K562 (cell line): ENCODE results near the gene SLC30A1. TPM values are rescaled to one million over a fixed set of nuclear protein-coding genes. Genes with fewer than 3 reads are reported as not detected.
"Not testable (repeated sequence)": the region's sequence is repeated elsewhere in the genome, so short reads cannot be mapped to it uniquely, and the experiment has no call there.

Experiments used
- ATAC-seq: fragments of 200-7000 bp; cut with Tn5 transposase; 3 replicates; pipeline ENCODE4 v1.9.1; 2020; ENCODE audit warnings: moderate library complexity
- BruUV-seq: library from RNA; stranded (reverse); fragments of 400-500 nt; replicated peaks from 2 replicates; lab custom pipeline; 2021; lab: Mats Ljungman, UMichigan
- CTCF ChIA-PET: fragments of 300-600 bp; formaldehyde crosslinking; extraction: SDS; loops from one replicate; lab custom pipeline; 2021; ENCODE audit warnings: low intra/inter-chr PET ratio; lab: Yijun Ruan, JAX
- POLR2A ChIA-PET: fragments of 300-600, 350-650 bp; sonication (Branson Sonifier 250); formaldehyde crosslinking; extraction: SDS; loops from one replicate; lab custom pipeline; 2021; ENCODE audit warnings: antibody characterized with exemption, inconsistent platforms; lab: Yijun Ruan, JAX
- DNase-seq, 4 experiments: peaks; one replicate each; pipeline versions ENCODE4 v3.0.0 to v3.0.0-alpha.2; 2011 to 2018; ENCODE audit warnings: low spot score in 3 of 4, mixed read lengths in 3 of 4; ENCODE audit errors: extremely low read depth in 1 of 4
- FAIRE-seq: peaks from 2 replicates; lab custom pipeline; 2011; peaks lifted over from hg19 to GRCh38; lab: Jason Lieb, UNC
- H2AFZ ChIP-seq: 2 replicates; pipeline ENCODE4 v1.6.0; 2011; ENCODE audit warnings: low read depth, low read length, control low read depth, inconsistent platforms
- H3K27ac ChIP-seq: fragments of 200-600 bp; 3 replicates; pipeline ENCODE4 v1.8.0; 2011; ENCODE audit warnings: low read depth, mild to moderate bottlenecking, control low read depth, inconsistent platforms, low read length, moderate library complexity, mixed read lengths; ENCODE audit errors: extremely low read depth
- H3K27me3 ChIP-seq, 2 experiments: fragments of 300-600 bp in 1 of 2; 2 replicates in 1 of 2; 3 replicates in 1 of 2; pipeline versions ENCODE4 v1.6.0 to v1.8.0; 2011; ENCODE audit warnings: inconsistent platforms in 2 of 2, low read length in 2 of 2, mild to moderate bottlenecking in 1 of 2, mixed read lengths in 1 of 2, moderate library complexity in 1 of 2; ENCODE audit not compliant: control insufficient read depth in 2 of 2, insufficient read depth in 2 of 2
- H3K36me3 ChIP-seq: fragments of 300-600 bp; 3 replicates; pipeline ENCODE4 v1.8.0; 2011; ENCODE audit warnings: mild to moderate bottlenecking, low read length, inconsistent platforms; ENCODE audit not compliant: control insufficient read depth, insufficient read depth
- H3K4me1 ChIP-seq, 2 experiments: fragments of 200-600 bp in 1 of 2; replicated peaks in 1 of 2; 2 replicates in 1 of 2; 3 replicates in 1 of 2; pipeline versions ENCODE4 v1.5.1 to v1.8.0; 2011; ENCODE audit warnings: inconsistent platforms in 2 of 2, low read length in 2 of 2, mild to moderate bottlenecking in 1 of 2, mixed read lengths in 1 of 2, moderate library complexity in 1 of 2; ENCODE audit not compliant: control insufficient read depth in 2 of 2, insufficient read depth in 2 of 2
- H3K4me2 ChIP-seq: 2 replicates; pipeline ENCODE4 v1.6.1; 2011; ENCODE audit warnings: low read length, control low read depth, inconsistent platforms, mixed read lengths; ENCODE audit not compliant: insufficient read depth
- H3K4me3 ChIP-seq: fragments of 200-600 bp; sonication (generic), shearing (Covaris generic); 2 replicates; pipeline ENCODE4 v1.5.1; 2016; ENCODE audit warnings: control low read depth, inconsistent platforms
- H3K79me2 ChIP-seq: fragments of 200-600 bp; 3 replicates; pipeline ENCODE4 v1.8.0; 2011; ENCODE audit warnings: low read length, inconsistent platforms; ENCODE audit not compliant: control insufficient read depth, insufficient read depth
- H3K9ac ChIP-seq, 2 experiments: 2 replicates each; pipeline versions ENCODE4 v1.6.0 to v1.6.1; 2011; ENCODE audit warnings: low read depth in 2 of 2, low read length in 2 of 2, control low read depth in 1 of 2, inconsistent platforms in 1 of 2, mild to moderate bottlenecking in 1 of 2, mixed read lengths in 1 of 2; ENCODE audit not compliant: insufficient read depth in 1 of 2
- H3K9me1 ChIP-seq: one replicate; pipeline ENCODE4 v1.6.0; 2011; ENCODE audit warnings: inconsistent platforms, mild to moderate bottlenecking, low read length, moderate library complexity; ENCODE audit not compliant: control insufficient read depth, insufficient read depth
- H3K9me3 ChIP-seq: replicated peaks from 2 replicates; pipeline ENCODE4 v1.5.1; 2011; ENCODE audit warnings: low read depth, low read length, inconsistent platforms; ENCODE audit not compliant: control insufficient read depth, insufficient read depth
- H4K20me1 ChIP-seq: replicated peaks from 2 replicates; pipeline ENCODE4 v1.6.1; 2011; ENCODE audit warnings: low read length, inconsistent platforms, mixed read lengths; ENCODE audit not compliant: control insufficient read depth, insufficient read depth
- CBX3 ChIP-seq, 2 experiments: IDR thresholded peaks; 1 replicate in 1 of 2; 2 replicates in 1 of 2; pipeline ENCODE4 v1.6.1; 2012; ENCODE audit warnings: inconsistent platforms in 2 of 2, low read length in 2 of 2, borderline replicate concordance in 1 of 2, control low read depth in 1 of 2
- TRIM24 ChIP-seq, 2 experiments: fragments of 450-650 bp; IDR thresholded peaks; 2 replicates each; pipeline ENCODE4 v1.6.1; 2016
- TRIM28 ChIP-seq: fragments of 450-650 bp; IDR thresholded peaks from 2 replicates; pipeline ENCODE4 v1.6.1; 2017
- ZEB2 ChIP-seq: fragments of 450-650 bp; IDR thresholded peaks from 2 replicates; pipeline ENCODE4 v1.6.1; 2016
- ZFP36 ChIP-seq: fragments of 150-350 bp; IDR thresholded peaks from 2 replicates; pipeline ENCODE4 v1.6.1; 2018; ENCODE audit warnings: low read length, low read depth; ENCODE audit not compliant: partially characterized antibody
- ZNF431 ChIP-seq: sonication (generic); formaldehyde crosslinking; IDR thresholded peaks from 2 replicates; pipeline ENCODE4 v1.8.0; 2022; ENCODE audit warnings: mild to moderate bottlenecking, missing genetic modification reagents
- WGBS: fragments of 100-300 bp; shearing (Covaris generic); methylation state at CpG from one replicate; pipeline ENCODE4 v1.1.6; 2016; ENCODE audit warnings: low coverage, mixed read lengths; ENCODE audit not compliant: insufficient coverage; ENCODE audit errors: missing lambda C conversion rate; 5-methylcytosine and 5-hydroxymethylcytosine counted together
- in situ Hi-C: fragments of 300-500 bp; cut with MboI; formaldehyde crosslinking; loops from 4 replicates; pipeline ENCODE4 v1.15.0; 2018; ENCODE audit warnings: inconsistent platforms, mixed read lengths
- intact Hi-C: fragments of 100-400 bp; cut with micrococcal nuclease; formaldehyde crosslinking; loops from 2 replicates; pipeline ENCODE4 v1.14.2; 2022
- polyA plus RNA-seq, 8 experiments: library from polyadenylated mRNA; depleted of rRNA in 4 of 8; stranded (reverse) in 5 of 8; unstranded in 3 of 8; fragments of >200 nt; fragmentation: Nextera tagmentation in 2 of 8; fragmentation: Illumina TruSeq in 1 of 8; extraction: Ambion mirVana in 2 of 8; extraction: Trizol in 1 of 8; gene quantifications; 2 replicates each; pipeline versions ENCODE4 v1.2.1 to v1.2.3, GENCODE V29; 2011 to 2014; ENCODE audit warnings: inconsistent platforms in 1 of 8, missing spikeins in 1 of 8
- total RNA-seq, 7 experiments: library from RNA; depleted of rRNA in 6 of 7; stranded (reverse); fragments of >200 nt in 6 of 7; fragmentation: Illumina TruSeq in 2 of 7; extraction: Trizol in 2 of 7; gene quantifications; 2 replicates each; pipeline versions ENCODE4 v1.2.1 to v1.2.3, GENCODE V29; 2011 to 2021; ENCODE audit warnings: low replicate concordance in 1 of 7
- TF ChIP-seq, protein P1 (sequence below): fragments of 150-350 bp; IDR thresholded peaks from 2 replicates; pipeline ENCODE4 v1.6.1; 2014; ENCODE audit warnings: low read depth, mild to moderate bottlenecking, low read length, borderline replicate concordance
- TF ChIP-seq, protein P2 (sequence below): fragments of 450-650 bp; IDR thresholded peaks from 2 replicates; pipeline ENCODE4 v1.6.1; 2018; ENCODE audit warnings: mild to moderate bottlenecking, low read depth; ENCODE audit not compliant: partially characterized antibody

SLC30A1 gene
- total and polyA plus RNA-seq, 9 of the 15 experiments (the other 6 are each of a cell fraction or from before 2014, with no cell fraction given): 4.1 to 14.4 (median 6.6) TPM

GRCh38 chr1:211540824-211541223 lies 38.1 kb downstream of the SLC30A1 start:
- POLR2A ChIA-PET: interaction anchor here (1.8 kb wide), 1 partner anchor 13 kb away, joined by 7 read pairs; no protein-coding TSS in a partner anchor
- H3K79me2 ChIP-seq, FAIRE-seq, H3K4me3 ChIP-seq, H2AFZ ChIP-seq, H3K4me2 ChIP-seq, H3K9me1 ChIP-seq, H3K27me3 ChIP-seq, H3K9ac ChIP-seq, intact Hi-C loops, in situ Hi-C loops: not testable (repeated sequence)
- WGBS: 14% methylated on average over 1 of the region's 1 CpG
- TF ChIP-seq, protein P1, sequence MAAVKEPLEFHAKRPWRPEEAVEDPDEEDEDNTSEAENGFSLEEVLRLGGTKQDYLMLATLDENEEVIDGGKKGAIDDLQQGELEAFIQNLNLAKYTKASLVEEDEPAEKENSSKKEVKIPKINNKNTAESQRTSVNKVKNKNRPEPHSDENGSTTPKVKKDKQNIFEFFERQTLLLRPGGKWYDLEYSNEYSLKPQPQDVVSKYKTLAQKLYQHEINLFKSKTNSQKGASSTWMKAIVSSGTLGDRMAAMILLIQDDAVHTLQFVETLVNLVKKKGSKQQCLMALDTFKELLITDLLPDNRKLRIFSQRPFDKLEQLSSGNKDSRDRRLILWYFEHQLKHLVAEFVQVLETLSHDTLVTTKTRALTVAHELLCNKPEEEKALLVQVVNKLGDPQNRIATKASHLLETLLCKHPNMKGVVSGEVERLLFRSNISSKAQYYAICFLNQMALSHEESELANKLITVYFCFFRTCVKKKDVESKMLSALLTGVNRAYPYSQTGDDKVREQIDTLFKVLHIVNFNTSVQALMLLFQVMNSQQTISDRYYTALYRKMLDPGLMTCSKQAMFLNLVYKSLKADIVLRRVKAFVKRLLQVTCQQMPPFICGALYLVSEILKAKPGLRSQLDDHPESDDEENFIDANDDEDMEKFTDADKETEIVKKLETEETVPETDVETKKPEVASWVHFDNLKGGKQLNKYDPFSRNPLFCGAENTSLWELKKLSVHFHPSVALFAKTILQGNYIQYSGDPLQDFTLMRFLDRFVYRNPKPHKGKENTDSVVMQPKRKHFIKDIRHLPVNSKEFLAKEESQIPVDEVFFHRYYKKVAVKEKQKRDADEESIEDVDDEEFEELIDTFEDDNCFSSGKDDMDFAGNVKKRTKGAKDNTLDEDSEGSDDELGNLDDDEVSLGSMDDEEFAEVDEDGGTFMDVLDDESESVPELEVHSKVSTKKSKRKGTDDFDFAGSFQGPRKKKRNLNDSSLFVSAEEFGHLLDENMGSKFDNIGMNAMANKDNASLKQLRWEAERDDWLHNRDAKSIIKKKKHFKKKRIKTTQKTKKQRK: 0 out of 2 replicates have a peak, but pooled peaks have one; percentile 27
- TF ChIP-seq ZNF431 (CRISPR knock-in tag) (peak; percentile 100), ZFP36 (peak; percentile 65), ZEB2 (peak; percentile 56; the same call in 1 of the 2 replicates), TRIM28 (peak; percentile 91), CBX3 (IDR thresholded peaks at IDR 0.05; ENCODE audit: borderline replicate concordance in 1 of 2, low read length in 2 of 2) (peak in 1 of 2 experiments; percentile 87; a peak in 1 of 3 replicates), TRIM24 (IDR thresholded peaks at IDR 0.05) (peak; percentile 48 to 55; a peak in 2 of 4 replicates)
- TF ChIP-seq, protein P2, sequence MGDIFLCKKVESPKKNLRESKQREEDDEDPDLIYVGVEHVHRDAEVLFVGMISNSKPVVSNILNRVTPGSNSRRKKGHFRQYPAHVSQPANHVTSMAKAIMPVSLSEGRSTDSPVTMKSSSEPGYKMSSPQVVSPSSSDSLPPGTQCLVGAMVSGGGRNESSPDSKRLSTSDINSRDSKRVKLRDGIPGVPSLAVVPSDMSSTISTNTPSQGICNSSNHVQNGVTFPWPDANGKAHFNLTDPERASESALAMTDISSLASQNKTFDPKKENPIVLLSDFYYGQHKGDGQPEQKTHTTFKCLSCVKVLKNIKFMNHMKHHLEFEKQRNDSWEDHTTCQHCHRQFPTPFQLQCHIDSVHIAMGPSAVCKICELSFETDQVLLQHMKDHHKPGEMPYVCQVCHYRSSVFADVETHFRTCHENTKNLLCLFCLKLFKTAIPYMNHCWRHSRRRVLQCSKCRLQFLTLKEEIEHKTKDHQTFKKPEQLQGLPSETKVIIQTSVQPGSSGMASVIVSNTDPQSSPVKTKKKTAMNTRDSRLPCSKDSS: peak; percentile 95
- TF ChIP-seq, all 486 proteins: peak for 8; not testable (repeated sequence) for 478
- ATAC-seq, H3K27ac ChIP-seq, DNase-seq, CTCF ChIA-PET, H4K20me1 ChIP-seq, H3K36me3 ChIP-seq, BruUV-seq, H3K9me3 ChIP-seq: not testable (repeated sequence)
- peaks cover 12 to 25% of the 10 kb centered on the region in 2 experiments for H3K4me1 ChIP-seq
